Gastroesophageal sphincter (tissue), 4 donors: ENCODE results near the gene RPL38. TPM values are rescaled to one million over a fixed set of nuclear protein-coding genes. Genes with fewer than 3 reads are reported as not detected.

Experiments
- ATAC-seq: fragments of 150-250 bp; one replicate; pipeline ENCODE4 v1.9.1; 2016; ENCODE audit warnings: mild to moderate bottlenecking, moderate library complexity
- H3K27ac ChIP-seq, 4 donors: fragments of 200-600 bp; sonication (generic) in 3 of 4; 1 replicate in 3 of 4; 2 replicates in 1 of 4; pipeline ENCODE4 v1.5.1; 2016 to 2019
- H3K27me3 ChIP-seq: fragments of 200-600 bp; sonication (generic); one replicate; pipeline ENCODE4 v1.5.1; 2019
- H3K36me3 ChIP-seq, 2 donors: fragments of 200-600 bp; sonication (generic); one replicate each; pipeline ENCODE4 v1.5.1; 2019; ENCODE audit warnings: control low read depth in 1 of 2
- H3K4me1 ChIP-seq, 3 donors: fragments of 200-600 bp; sonication (generic); 1 replicate in 2 of 3; 2 replicates in 1 of 3; pipeline ENCODE4 v1.5.1; 2016 to 2019; ENCODE audit warnings: control low read depth in 2 of 3
- H3K4me3 ChIP-seq, 2 donors: fragments of 200-600 bp; sonication (generic); one replicate each; pipeline ENCODE4 v1.5.1; 2019; ENCODE audit warnings: mild to moderate bottlenecking in 1 of 2, moderate library complexity in 1 of 2
- H3K9me3 ChIP-seq, 3 donors: fragments of 200-600 bp; sonication (generic); one replicate each; pipeline ENCODE4 v1.5.1; 2017 to 2019; ENCODE audit warnings: control low read depth in 2 of 3
- CTCF ChIP-seq, 4 experiments: fragments of 200-600 bp in 2 of 4; fragments of 450-650 bp in 2 of 4; sonication (generic) in 1 of 4; IDR thresholded peaks; one replicate each; pipeline ENCODE4 v1.5.1; 2017 to 2019; ENCODE audit warnings: antibody characterized with exemption in 4 of 4, mild to moderate bottlenecking in 2 of 4, moderate library complexity in 2 of 4
- EP300 ChIP-seq: sonication (generic); formaldehyde crosslinking; IDR thresholded peaks from one replicate; pipeline ENCODE4 v1.6.1; 2017; ENCODE audit warnings: antibody characterized with exemption, mild to moderate bottlenecking
- POLR2A ChIP-seq, 2 donors: fragments of 450-650 bp; IDR thresholded peaks; one replicate each; pipeline ENCODE4 v1.6.1; 2017; ENCODE audit warnings: antibody characterized with exemption in 2 of 2, mild to moderate bottlenecking in 2 of 2, moderate library complexity in 1 of 2
- POLR2AphosphoS5 ChIP-seq: sonication (generic); formaldehyde crosslinking; IDR thresholded peaks from one replicate; pipeline ENCODE4 v1.6.1; 2017; ENCODE audit warnings: antibody characterized with exemption
- WGBS, 2 donors: methylation state at CpG; one replicate each; pipeline ENCODE4 v1.1.5; 2018; ENCODE audit warnings: low coverage in 1 of 2; 5-methylcytosine and 5-hydroxymethylcytosine counted together
- total RNA-seq, 4 donors: library from RNA; depleted of rRNA; stranded (reverse); fragments of >200 nt; gene quantifications; one replicate each; pipeline ENCODE4 v1.1.0, GENCODE V29; 2016

RPL38 gene
- total RNA-seq, 4 donors from 2014 or later: 407 to 628 (median 526) TPM

GRCh38 chr17:74252211-74252610 lies 48.7 kb downstream of the RPL38 start:
- peaks cover 0 to 72% of the 10 kb centered on the region in 2 donors for H3K36me3 ChIP-seq

GRCh38 chr17:74253036-74253435 lies 49.6 kb downstream of the RPL38 start:
- Histone ChIP-seq H3K4me1 (no peaks in the 10 kb centered on the region), H3K27me3 (no peaks in the 10 kb centered on the region), H3K27ac (no peak overlapping the region), H3K4me3 (no peak overlapping the region), H3K9me3 (no peaks in the 10 kb centered on the region), H3K36me3 (peaks cover 0 to 70% of the 10 kb centered on the region in 2 donors)
- no peak for TF ChIP-seq EP300
- no peak for TF ChIP-seq POLR2AphosphoS5
- TF ChIP-seq CTCF (IDR thresholded peaks at IDR 0.05): no peak
- no peak for TF ChIP-seq POLR2A (IDR thresholded peaks at IDR 0.05)
- 83% methylated on average over 1 of the region's 13 CpGs; no CpG with 5 or more reads in 1 of the 2 donors for WGBS, 2 donors
- ATAC-seq: no peak

More at GRCh38 chr17:74252211-74252610, 48.7 kb downstream of the RPL38 start:
- H3K4me1 ChIP-seq: no peaks in the 10 kb centered on the region
- TF ChIP-seq CTCF (IDR thresholded peaks at IDR 0.05) (no peak), POLR2AphosphoS5 (no peak), EP300 (no peak), POLR2A (IDR thresholded peaks at IDR 0.05) (no peak)
- no peaks in the 10 kb centered on the region for H3K9me3 ChIP-seq
- no peak overlapping the region for H3K27ac ChIP-seq
- H3K4me3 ChIP-seq: no peak overlapping the region
- 73% methylated on average over 4 of the region's 8 CpGs; no CpG with 5 or more reads in 1 of the 2 donors for WGBS, 2 donors
- no peak for ATAC-seq
- no peaks in the 10 kb centered on the region for H3K27me3 ChIP-seq

GRCh38 chr17:74257311-74257710 lies 53.8 kb downstream of the RPL38 start:
- no peaks in the 10 kb centered on the region for H3K9me3 ChIP-seq
- TF ChIP-seq POLR2A (IDR thresholded peaks at IDR 0.05): no peak
- no peak for TF ChIP-seq POLR2AphosphoS5
- TF ChIP-seq CTCF (IDR thresholded peaks at IDR 0.05): no peak
- H3K4me3 ChIP-seq: no peak overlapping the region
- no peaks in the 10 kb centered on the region for H3K4me1 ChIP-seq
- peaks cover 0 to 58% of the 10 kb centered on the region in 2 donors for H3K36me3 ChIP-seq
- H3K27ac ChIP-seq: no peak overlapping the region
- 80% methylated on average over 1 to 4 of the region's 10 CpGs for WGBS, 2 donors
- no peak for ATAC-seq
- H3K27me3 ChIP-seq: no peaks in the 10 kb centered on the region

- 77 to 82% methylated on average over 4 to 14 of the region's 21 CpGs for WGBS, 2 donors
- no peak overlapping the region for H3K4me3 ChIP-seq
- no peaks in the 10 kb centered on the region for H3K9me3 ChIP-seq
- TF ChIP-seq CTCF (IDR thresholded peaks at IDR 0.05) (no peak), POLR2A (IDR thresholded peaks at IDR 0.05) (no peak), POLR2AphosphoS5 (no peak), EP300 (no peak)
- no peak for ATAC-seq
- H3K27me3 ChIP-seq: no peaks in the 10 kb centered on the region
- peaks cover 0 to 36% of the 10 kb centered on the region in 2 donors for H3K36me3 ChIP-seq
- no peaks in the 10 kb centered on the region for H3K4me1 ChIP-seq
- H3K27ac ChIP-seq: no peak overlapping the region
These were observed 56.4 kb downstream of the RPL38 start for GRCh38 chr17:74259667-74260524.

Other genes starting within 250 kb of the RPL38 start
- 1 to 10 TPM; 5.5 to 7.7 (median 6.3) TPM for gene TTYH2, start 9.9 kb downstream of the RPL38 start, total RNA-seq
- gene DNAI2, start 70.6 kb downstream of the RPL38 start, total RNA-seq: not detected
- 1 to 10 TPM in 2 of 4 donors, under 1 TPM in 2; 0.81 to 2.1 (median 1.5) TPM for gene KIF19, start 122.5 kb downstream of the RPL38 start, total RNA-seq
- gene BTBD17, start 158.2 kb downstream of the RPL38 start, total RNA-seq: not detected
- gene GPR142, start 163.8 kb downstream of the RPL38 start, total RNA-seq: 1 to 10 TPM in 1 of 4 donors, not detected in 3; 1.1 TPM
- 10 to 100 TPM; 11.3 to 27.2 (median 14.3) TPM for gene GPRC5C, start 228.4 kb downstream of the RPL38 start, total RNA-seq